Right lobe of liver (tissue), 6 donors: Measurements from ENCODE around the gene RUSC2. TPM values are rescaled to one million over a fixed set of nuclear protein-coding genes. Genes with fewer than 3 reads are reported as not detected.
"Not testable (repeated sequence)": the region's sequence is repeated elsewhere in the genome, so short reads cannot be mapped to it uniquely, and the experiment has no call there.

Experiments
- ATAC-seq, 4 donors: fragments of 200-7000 bp; cut with Tn5 transposase; one replicate each; pipeline ENCODE4 v1.9.1; 2020; ENCODE audit warnings: mild to moderate bottlenecking in 4 of 4, moderate library complexity in 4 of 4
- DNase-seq, 3 donors: peaks; one replicate each; pipeline ENCODE4 v3.0.0-alpha.2; 2020
- H3K27ac ChIP-seq, 3 donors: fragments of 200-600 bp; one replicate each; pipeline ENCODE4 v1.8.0; 2022
- H3K27me3 ChIP-seq, 2 donors: fragments of 200-600 bp; one replicate each; pipeline ENCODE4 v1.8.0; 2022
- H3K36me3 ChIP-seq, 4 donors: fragments of 200-600 bp; sonication (generic) in 1 of 4; one replicate each; pipeline versions ENCODE4 v1.5.1 to v1.8.0; 2017 to 2022; ENCODE audit warnings: control low read depth in 1 of 4
- H3K4me1 ChIP-seq, 4 donors: fragments of 200-600 bp; sonication (generic) in 1 of 4; one replicate each; pipeline versions ENCODE4 v1.5.1 to v1.8.0; 2017 to 2022; ENCODE audit warnings: control low read depth in 1 of 4
- H3K4me3 ChIP-seq, 3 donors: fragments of 200-600 bp; one replicate each; pipeline ENCODE4 v1.8.0; 2022
- H3K9me3 ChIP-seq, 4 donors: fragments of 200-600 bp; sonication (generic) in 1 of 4; one replicate each; pipeline versions ENCODE4 v1.5.1 to v1.8.0; 2017 to 2022; ENCODE audit warnings: control low read depth in 1 of 4
- POLR2A ChIP-seq: fragments of 450-650 bp; IDR thresholded peaks from one replicate; pipeline ENCODE4 v1.6.1; 2017; ENCODE audit warnings: antibody characterized with exemption, mild to moderate bottlenecking
- WGBS: methylation state at CpG from one replicate; pipeline ENCODE4 v1.1.6; 2018; ENCODE audit warnings: low coverage, low lambda C conversion rate; ENCODE audit not compliant: insufficient coverage; ENCODE audit errors: missing lambda C conversion rate; 5-methylcytosine and 5-hydroxymethylcytosine counted together
- intact Hi-C, 2 donors: fragments of 100-400 bp; cut with DNase I; formaldehyde crosslinking; loops; one replicate each; pipeline versions ENCODE4 v1.11.2 to v1.14.1; 2022
- total RNA-seq, 6 experiments: library from RNA; depleted of rRNA in 2 of 6; stranded (reverse); fragments of >200 nt in 2 of 6; fragmentation: NEBNext Ultra II Directional in 3 of 6; extraction: Animal tissue kit (Norgen Biotek cat#: 25700) in 3 of 6; gene quantifications; one replicate each; pipeline versions ENCODE4 v1.1.0 to v1.2.4, GENCODE V29; 2016 to 2023
- TF ChIP-seq, protein P1 (sequence below), 4 donors: fragments of 200-600 bp in 3 of 4; fragments of 450-650 bp in 1 of 4; IDR thresholded peaks; one replicate each; pipeline versions ENCODE4 v1.5.1 to v1.8.0; 2016 to 2022; ENCODE audit warnings: antibody characterized with exemption in 4 of 4, mild to moderate bottlenecking in 2 of 4
- donor health status: DM: no; HTN: yes; CAD: no.
- donor health status: DM: no; HTN: no; CAD: no.
- donor health status: DM: no; HTN: no; CAD: no.
- donor health status: DM: no; HTN: yes; CAD: no.
- donor health status: DM: no; HTN: yes; CAD: no.

Gene RUSC2
- total RNA-seq, 6 experiments from 2014 or later = 6.0 to 12.9 (median 9.1) TPM

DNA sequence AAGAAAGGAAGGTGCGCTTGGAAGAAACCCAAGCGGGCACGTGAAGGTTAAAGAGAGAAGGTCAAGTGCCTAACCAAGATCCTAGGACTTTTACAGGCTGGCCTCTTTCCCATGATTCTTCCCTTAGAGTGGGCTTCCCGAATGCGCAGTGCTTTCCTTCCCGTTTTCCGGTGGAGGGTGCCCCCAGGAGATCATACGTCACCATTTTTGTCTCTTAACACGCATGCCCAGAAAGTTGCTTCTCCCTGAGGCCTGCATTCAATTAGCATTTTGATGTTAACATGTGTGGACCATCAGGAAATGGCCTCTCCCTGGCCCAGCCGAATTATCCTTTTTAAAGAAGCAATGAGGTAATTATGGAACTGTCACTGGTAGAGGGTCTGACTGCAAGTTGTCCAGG, 1.9 kb upstream of the RUSC2 start:
- no peaks in the 10 kb centered on the region for H3K27me3 ChIP-seq
- H3K9me3 ChIP-seq = no peaks in the 10 kb centered on the region
- 84% methylated on average over 9 of the region's 10 CpGs for WGBS
- intact Hi-C loops = loop anchor here in 1 of 2 donors (5.0 kb wide), 1 partner anchor 69 kb away; no protein-coding TSS in a partner anchor
- DNase-seq = no peak
- H3K4me1 ChIP-seq = peaks cover 0 to 18% (median 4%) of the 10 kb centered on the region in 4 donors
- no peak for ATAC-seq
- H3K4me3 ChIP-seq = no peak overlapping the region
- H3K27ac ChIP-seq = no peak overlapping the region
- H3K36me3 ChIP-seq = no peaks in the 10 kb centered on the region
- TF ChIP-seq, protein P1, sequence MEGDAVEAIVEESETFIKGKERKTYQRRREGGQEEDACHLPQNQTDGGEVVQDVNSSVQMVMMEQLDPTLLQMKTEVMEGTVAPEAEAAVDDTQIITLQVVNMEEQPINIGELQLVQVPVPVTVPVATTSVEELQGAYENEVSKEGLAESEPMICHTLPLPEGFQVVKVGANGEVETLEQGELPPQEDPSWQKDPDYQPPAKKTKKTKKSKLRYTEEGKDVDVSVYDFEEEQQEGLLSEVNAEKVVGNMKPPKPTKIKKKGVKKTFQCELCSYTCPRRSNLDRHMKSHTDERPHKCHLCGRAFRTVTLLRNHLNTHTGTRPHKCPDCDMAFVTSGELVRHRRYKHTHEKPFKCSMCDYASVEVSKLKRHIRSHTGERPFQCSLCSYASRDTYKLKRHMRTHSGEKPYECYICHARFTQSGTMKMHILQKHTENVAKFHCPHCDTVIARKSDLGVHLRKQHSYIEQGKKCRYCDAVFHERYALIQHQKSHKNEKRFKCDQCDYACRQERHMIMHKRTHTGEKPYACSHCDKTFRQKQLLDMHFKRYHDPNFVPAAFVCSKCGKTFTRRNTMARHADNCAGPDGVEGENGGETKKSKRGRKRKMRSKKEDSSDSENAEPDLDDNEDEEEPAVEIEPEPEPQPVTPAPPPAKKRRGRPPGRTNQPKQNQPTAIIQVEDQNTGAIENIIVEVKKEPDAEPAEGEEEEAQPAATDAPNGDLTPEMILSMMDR (IDR thresholded peaks at IDR 0.05) = no peak
- TF ChIP-seq POLR2A = no peak

DNA sequence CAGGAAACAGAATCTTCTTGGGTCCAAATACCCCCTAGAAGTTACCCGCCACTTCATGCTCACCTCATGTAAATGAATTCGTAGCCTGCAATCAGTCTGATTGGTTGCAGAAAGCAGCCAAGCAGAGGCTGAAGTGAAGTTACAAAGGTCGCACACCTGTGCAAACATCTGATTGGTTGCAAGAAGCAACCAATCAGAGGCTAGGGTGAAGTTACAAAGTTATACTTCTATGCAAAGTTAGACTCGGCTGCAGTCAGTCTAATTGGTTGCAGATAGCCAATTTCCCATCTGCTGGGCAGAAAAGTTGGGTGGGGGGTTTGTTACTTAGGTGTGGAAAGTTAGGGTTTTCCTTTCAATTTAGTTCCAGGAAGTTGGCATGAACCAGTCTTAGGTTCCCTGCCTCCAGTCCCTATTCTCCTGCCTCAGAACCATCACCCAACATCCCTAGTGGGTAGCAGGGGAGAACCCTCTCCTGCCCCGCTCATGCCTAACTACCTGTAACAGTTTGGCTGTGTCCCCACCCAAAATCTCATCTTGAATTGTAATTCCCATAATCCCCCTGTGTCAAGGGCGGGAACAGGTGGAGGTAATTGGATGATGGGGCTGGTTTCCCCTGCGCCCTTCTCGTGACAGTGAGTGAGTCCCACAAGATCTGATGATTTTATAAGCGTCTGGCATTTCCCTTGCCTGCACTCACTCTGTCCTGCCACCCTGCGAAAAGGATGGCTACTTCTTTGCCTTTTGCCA, 1.2 kb upstream of the RUSC2 start:
- ATAC-seq = no peak

DNA sequence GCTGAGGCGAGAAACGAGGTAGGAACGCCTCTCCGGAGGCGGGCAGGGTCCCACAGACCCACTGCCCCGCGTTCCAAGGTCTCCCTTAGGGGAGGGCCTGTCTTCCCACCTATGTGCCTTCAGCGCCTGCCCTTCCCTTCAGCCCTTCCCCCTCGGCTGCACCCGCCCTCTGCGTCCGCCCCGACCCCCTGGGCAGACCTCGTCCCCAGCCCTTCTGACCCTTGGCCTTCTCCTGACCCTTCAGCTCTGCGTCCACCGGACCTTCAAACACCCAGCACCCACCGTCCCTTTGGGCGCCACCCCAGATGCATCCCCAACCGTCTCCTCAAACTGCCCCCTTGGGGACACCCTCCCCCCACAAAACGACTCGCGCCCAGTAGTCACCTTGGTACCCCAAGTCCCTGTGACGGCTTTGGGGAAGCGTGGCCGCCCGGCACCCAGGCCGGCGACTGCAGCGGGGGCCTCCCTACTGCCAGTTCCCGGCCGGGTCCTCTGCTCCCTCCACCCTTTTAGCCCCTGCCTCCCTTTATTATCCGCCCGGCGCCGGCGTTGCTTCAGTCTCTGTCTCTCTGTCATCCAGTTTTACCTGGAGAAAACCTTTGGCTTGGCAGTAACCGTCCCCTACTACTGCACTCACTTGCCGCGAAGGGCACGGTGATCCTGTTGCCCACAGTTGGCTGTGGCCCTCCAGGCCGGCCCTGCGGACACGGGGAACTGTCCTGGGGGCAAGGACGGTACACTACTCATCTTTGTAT, 421 bp downstream of the RUSC2 start:
- peak; percentile 44 to 68 (median 59) for DNase-seq

More for the DNA sequence above, 1.2 kb upstream of the RUSC2 start:
- no peak for DNase-seq
- H3K4me1 ChIP-seq = peaks cover 0 to 18% (median 4%) of the 10 kb centered on the region in 4 donors
- peak overlapping the region; percentile 67 to 86 (median 74) for H3K4me3 ChIP-seq
- H3K36me3 ChIP-seq = no peaks in the 10 kb centered on the region
- peak overlapping the region; percentile 73 to 93 (median 90) for H3K27ac ChIP-seq
- no peak for TF ChIP-seq POLR2A
- TF ChIP-seq, protein P1 (IDR thresholded peaks at IDR 0.05) = no peak
- no peaks in the 10 kb centered on the region for H3K27me3 ChIP-seq
- WGBS = 40% methylated on average over 5 of the region's 10 CpGs
- H3K9me3 ChIP-seq = no peaks in the 10 kb centered on the region
- intact Hi-C loops = loop anchor here in 1 of 2 donors (5.0 kb wide), 1 partner anchor 69 kb away; no protein-coding TSS in a partner anchor

DNA sequence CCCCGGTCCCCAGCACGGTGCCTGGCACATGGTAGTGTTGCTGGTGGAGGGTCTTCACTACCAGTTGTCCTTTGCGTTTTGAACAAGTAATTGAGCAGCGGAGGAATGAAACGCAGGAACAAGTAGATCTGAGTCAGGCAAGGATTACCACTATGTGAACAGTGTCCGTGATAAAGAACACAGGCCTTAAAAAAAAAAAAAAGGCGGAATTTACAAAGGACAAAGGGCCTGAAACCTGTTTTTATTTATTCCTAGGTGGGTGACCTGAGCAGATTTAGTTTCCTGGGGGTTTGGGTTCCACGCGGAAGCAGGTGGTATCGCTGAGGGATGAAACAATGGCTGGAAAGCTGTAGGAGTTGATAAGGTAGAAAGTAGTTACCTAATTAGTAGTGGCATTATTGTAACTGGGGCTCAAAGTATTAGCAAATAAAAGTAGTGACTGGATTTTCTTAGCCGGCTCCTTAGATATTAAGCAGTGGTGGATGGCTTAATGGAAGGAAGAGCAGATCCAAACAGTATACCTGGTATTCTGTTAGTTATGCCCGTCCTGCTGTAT, 1.1 kb downstream of the RUSC2 start:
- Histone ChIP-seq H3K36me3 (no peaks in the 10 kb centered on the region), H3K27me3 (no peaks in the 10 kb centered on the region), H3K4me3 (peak overlapping the region; percentile 67 to 86 (median 74)), H3K27ac (peak overlapping the region; percentile 73 to 93 (median 90)), H3K9me3 (no peaks in the 10 kb centered on the region), H3K4me1 (peaks cover 0 to 18% (median 4%) of the 10 kb centered on the region in 4 donors)
- DNase-seq (no peak), ATAC-seq (peak in 2 of 4 donors; percentile 1 to 2)
- intact Hi-C loops = no loop called here
- TF ChIP-seq POLR2A = no peak
- 24% methylated on average over 12 of the region's 12 CpGs for WGBS

More for the DNA sequence above, 421 bp downstream of the RUSC2 start:
- intact Hi-C loops = no loop called here
- Histone ChIP-seq H3K4me3 (peak overlapping the region; percentile 67 to 86 (median 74)), H3K27me3 (no peaks in the 10 kb centered on the region), H3K27ac (peak overlapping the region; percentile 73 to 93 (median 90)), H3K36me3 (no peaks in the 10 kb centered on the region), H3K4me1 (peaks cover 0 to 18% (median 4%) of the 10 kb centered on the region in 4 donors), H3K9me3 (no peaks in the 10 kb centered on the region)
- ATAC-seq = peak; percentile 40 to 63 (median 54)
- TF ChIP-seq, protein P1 (IDR thresholded peaks at IDR 0.05) = no peak
- no peak for TF ChIP-seq POLR2A
- 1% methylated on average over 28 of the region's 44 CpGs for WGBS

DNA sequence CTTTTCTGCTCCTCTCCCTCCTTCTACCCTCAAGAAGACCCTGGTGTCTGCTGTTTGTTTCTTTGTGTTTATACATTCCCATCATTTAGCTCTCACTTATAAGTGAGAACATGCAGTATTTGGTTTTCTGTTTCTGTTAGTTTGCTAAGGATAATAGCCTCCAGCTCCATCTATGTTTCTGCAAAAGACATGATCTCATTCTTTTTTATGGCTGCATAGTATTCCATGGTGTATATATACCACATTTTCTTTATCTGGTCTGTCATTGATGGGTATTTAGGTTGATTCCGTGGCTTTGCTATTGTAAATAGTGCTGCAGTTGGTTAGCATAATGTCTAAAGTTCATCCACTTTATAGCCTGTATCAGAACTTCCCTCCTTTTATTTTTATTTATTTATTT, 3.2 kb downstream of the RUSC2 start:
- H3K27me3 ChIP-seq, intact Hi-C loops, H3K27ac ChIP-seq, H3K4me3 ChIP-seq, DNase-seq, ATAC-seq, H3K9me3 ChIP-seq, H3K36me3 ChIP-seq: not testable (repeated sequence)
- peaks cover 0 to 18% (median 4%) of the 10 kb centered on the region in 4 donors for H3K4me1 ChIP-seq
- WGBS = 100% methylated on average over 1 of the region's 1 CpG
